T-helper 2 cell treated with Interferon-gamma antibody and Interleukin-4, amounts not matched to agents 5 μg/mL and 100 μg/mL, for 36 hours (primary cell): ENCODE results near the gene OSR1.
"Not testable (repeated sequence)": the region's sequence is repeated elsewhere in the genome, so short reads cannot be mapped to it uniquely, and the experiment has no call there.

Experiments used
- DNase-seq: peaks from one replicate; pipeline ENCODE4 v3.0.0; 2021; ENCODE audit warnings: low spot score
- H3K27ac Mint-ChIP-seq: one replicate; pipeline ENCODE4 v1.8.0; 2021; ENCODE audit warnings: mild to moderate bottlenecking, mixed read lengths
- H3K27me3 Mint-ChIP-seq: one replicate; pipeline ENCODE4 v1.8.0; 2021; ENCODE audit warnings: low read depth, mixed read lengths
- H3K36me3 Mint-ChIP-seq: one replicate; pipeline ENCODE4 v1.8.0; 2021; ENCODE audit warnings: low read depth, mixed read lengths
- H3K4me1 Mint-ChIP-seq: one replicate; pipeline ENCODE4 v1.8.0; 2021; ENCODE audit warnings: low read depth, mixed read lengths
- H3K4me3 Mint-ChIP-seq: one replicate; pipeline ENCODE4 v1.8.0; 2022; ENCODE audit warnings: mild to moderate bottlenecking, moderate library complexity, mixed read lengths
- H3K9me3 Mint-ChIP-seq: one replicate; pipeline ENCODE4 v1.8.0; 2021; ENCODE audit warnings: mixed read lengths

The OSR1 gene

DNA sequence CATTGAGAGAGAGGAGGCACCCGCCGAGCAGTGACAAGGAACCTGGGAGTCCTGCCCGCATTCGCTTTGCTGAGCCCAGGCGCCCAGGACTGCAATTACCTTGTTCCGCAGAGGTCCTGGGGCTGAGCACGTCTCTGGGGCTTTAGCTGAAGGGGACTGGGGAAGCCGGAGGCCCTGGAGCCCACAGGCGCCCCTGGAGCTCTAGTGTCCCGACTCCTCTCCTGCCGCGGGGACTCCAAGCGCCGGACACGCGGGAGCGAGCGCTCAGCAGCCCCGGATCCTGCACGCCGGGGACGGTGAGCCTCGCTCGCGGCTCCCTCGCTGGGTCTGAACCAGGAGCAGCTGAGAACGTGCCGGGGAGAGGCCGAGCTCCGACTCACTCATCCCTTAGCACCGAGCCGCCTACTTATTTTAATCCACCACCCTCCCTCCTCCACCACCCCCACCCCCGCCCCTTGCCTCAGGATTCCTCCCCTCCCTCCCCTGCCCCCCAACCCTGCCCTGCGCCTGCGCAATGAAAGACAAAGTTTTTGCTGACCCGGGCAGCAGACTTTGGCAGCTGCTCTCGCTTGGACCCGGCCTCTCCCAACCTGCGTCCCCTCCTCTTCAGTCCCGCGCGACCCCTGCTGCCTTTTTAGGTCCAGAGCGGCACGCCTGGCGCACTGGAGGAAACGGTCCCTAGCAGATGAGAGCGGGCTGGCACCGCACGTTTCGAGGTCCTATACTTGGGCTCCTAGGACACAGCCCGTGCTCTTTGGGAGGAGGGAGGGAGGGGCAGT is at the start of gene OSR1:
OSR1 (minus strand) TSS at position 382 of the 779 bp plus-strand sequence. CDS start 4,818 bp downstream, outside the sequence.
- Mint-ChIP-seq H3K4me3 (no peak within 1 kb of the TSS), H3K27me3 (peaks cover 97% of the 10 kb centered on the region), H3K36me3 (no peaks in the 10 kb centered on the region), H3K9me3 (no peaks in the 10 kb centered on the region), H3K27ac (no peak within 1 kb of the TSS), H3K4me1 (peaks cover 31% of the 10 kb centered on the region)
- no peak for DNase-seq

GRCh38 chr2:19403785-19404184 is 45.4 kb upstream of the OSR1 start:
- Mint-ChIP-seq H3K9me3 (no peaks in the 10 kb centered on the region), H3K4me1 (no peaks in the 10 kb centered on the region), H3K4me3 (no peak overlapping the region), H3K27ac (no peak overlapping the region), H3K36me3 (no peaks in the 10 kb centered on the region), H3K27me3 (peaks cover 3% of the 10 kb centered on the region)
- no peak for DNase-seq

GRCh38 chr2:19392191-19392590 is 33.8 kb upstream of the OSR1 start:
- H3K4me3 Mint-ChIP-seq = no peak overlapping the region
- no peaks in the 10 kb centered on the region for H3K4me1 Mint-ChIP-seq
- no peak overlapping the region for H3K27ac Mint-ChIP-seq
- H3K9me3 Mint-ChIP-seq = no peaks in the 10 kb centered on the region
- no peak for DNase-seq
- H3K36me3 Mint-ChIP-seq = no peaks in the 10 kb centered on the region
- no peaks in the 10 kb centered on the region for H3K27me3 Mint-ChIP-seq

- not testable (repeated sequence) for H3K36me3 Mint-ChIP-seq, DNase-seq, H3K27ac Mint-ChIP-seq, H3K4me3 Mint-ChIP-seq, H3K27me3 Mint-ChIP-seq, H3K9me3 Mint-ChIP-seq, H3K4me1 Mint-ChIP-seq
Observed at GRCh38 chr2:19389469-19389868, 31.0 kb upstream of the OSR1 start.

DNA sequence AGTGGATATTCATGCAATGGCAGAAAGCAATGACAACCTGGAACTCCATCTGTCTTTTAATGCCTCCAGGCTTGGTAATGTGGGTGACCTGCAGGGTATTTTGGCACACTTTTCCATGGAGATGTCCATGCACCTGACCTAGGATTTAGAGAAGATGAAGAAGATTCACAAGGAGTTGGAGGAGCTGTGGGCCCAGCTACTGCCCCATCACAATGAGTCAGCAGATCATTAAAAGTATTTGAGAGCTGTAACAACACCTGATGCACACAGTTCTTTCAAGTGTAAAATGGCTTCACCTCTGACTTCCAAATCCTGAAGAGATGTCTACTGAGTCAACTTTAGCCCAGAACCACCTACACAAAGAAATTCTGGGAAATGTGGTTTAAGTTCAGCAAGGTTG is 22.1 kb upstream of the OSR1 start:
- Mint-ChIP-seq H3K36me3 (no peaks in the 10 kb centered on the region), H3K4me1 (no peaks in the 10 kb centered on the region), H3K27ac (no peak overlapping the region), H3K9me3 (no peaks in the 10 kb centered on the region), H3K4me3 (no peak overlapping the region), H3K27me3 (peaks cover 8% of the 10 kb centered on the region)
- no peak for DNase-seq

GRCh38 chr2:19378939-19379338 is 20.5 kb upstream of the OSR1 start:
- peaks cover 8% of the 10 kb centered on the region for H3K27me3 Mint-ChIP-seq

GRCh38 chr2:19377717-19378116 is 19.3 kb upstream of the OSR1 start:
- no peaks in the 10 kb centered on the region for H3K9me3 Mint-ChIP-seq
- no peak for DNase-seq
- no peaks in the 10 kb centered on the region for H3K4me1 Mint-ChIP-seq
- H3K27ac Mint-ChIP-seq = no peak overlapping the region
- peaks cover 15% of the 10 kb centered on the region for H3K27me3 Mint-ChIP-seq
- no peak overlapping the region for H3K4me3 Mint-ChIP-seq
- H3K36me3 Mint-ChIP-seq = no peaks in the 10 kb centered on the region

More at GRCh38 chr2:19378939-19379338, 20.5 kb upstream of the OSR1 start:
- Mint-ChIP-seq H3K4me3 (no peak overlapping the region), H3K36me3 (no peaks in the 10 kb centered on the region), H3K4me1 (no peaks in the 10 kb centered on the region), H3K9me3 (no peaks in the 10 kb centered on the region), H3K27ac (no peak overlapping the region)
- no peak for DNase-seq

- Mint-ChIP-seq H3K9me3 (no peaks in the 10 kb centered on the region), H3K36me3 (no peaks in the 10 kb centered on the region), H3K4me1 (no peaks in the 10 kb centered on the region), H3K27ac (no peak overlapping the region), H3K4me3 (no peak overlapping the region), H3K27me3 (peaks cover 25% of the 10 kb centered on the region)
- no peak for DNase-seq
Observed at GRCh38 chr2:19373352-19373751, 14.9 kb upstream of the OSR1 start.

DNA sequence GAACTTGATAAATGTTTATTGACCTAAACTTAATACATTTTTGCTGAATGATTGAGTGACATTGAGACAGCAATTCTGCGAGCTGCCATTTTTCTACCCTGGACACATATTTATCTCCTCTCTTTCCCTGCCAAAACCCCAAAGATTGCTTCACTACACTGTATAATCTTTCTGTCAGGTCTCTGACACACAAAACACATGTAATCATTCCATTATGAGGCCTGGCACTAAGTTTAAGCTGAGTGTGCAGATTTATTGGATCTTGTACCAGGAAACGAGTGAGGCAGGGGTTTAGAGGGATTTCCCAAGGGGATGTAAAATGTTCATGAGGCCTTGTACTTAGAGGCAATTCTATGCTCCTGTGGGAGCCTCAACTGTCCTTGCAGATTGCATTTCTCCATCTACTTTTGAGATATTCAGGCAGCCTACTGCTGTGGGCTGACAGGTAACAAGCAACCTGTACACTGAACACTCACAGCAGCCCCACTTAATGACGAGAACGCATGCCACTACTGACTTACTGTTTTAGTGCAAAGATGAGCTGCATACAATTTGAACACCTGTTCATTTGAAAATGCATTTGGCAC is 13.7 kb upstream of the OSR1 start:
- no peak overlapping the region for H3K4me3 Mint-ChIP-seq
- no peaks in the 10 kb centered on the region for H3K9me3 Mint-ChIP-seq
- H3K4me1 Mint-ChIP-seq = no peaks in the 10 kb centered on the region
- DNase-seq = no peak
- H3K27me3 Mint-ChIP-seq = peaks cover 36% of the 10 kb centered on the region
- no peak overlapping the region for H3K27ac Mint-ChIP-seq
- no peaks in the 10 kb centered on the region for H3K36me3 Mint-ChIP-seq

DNA sequence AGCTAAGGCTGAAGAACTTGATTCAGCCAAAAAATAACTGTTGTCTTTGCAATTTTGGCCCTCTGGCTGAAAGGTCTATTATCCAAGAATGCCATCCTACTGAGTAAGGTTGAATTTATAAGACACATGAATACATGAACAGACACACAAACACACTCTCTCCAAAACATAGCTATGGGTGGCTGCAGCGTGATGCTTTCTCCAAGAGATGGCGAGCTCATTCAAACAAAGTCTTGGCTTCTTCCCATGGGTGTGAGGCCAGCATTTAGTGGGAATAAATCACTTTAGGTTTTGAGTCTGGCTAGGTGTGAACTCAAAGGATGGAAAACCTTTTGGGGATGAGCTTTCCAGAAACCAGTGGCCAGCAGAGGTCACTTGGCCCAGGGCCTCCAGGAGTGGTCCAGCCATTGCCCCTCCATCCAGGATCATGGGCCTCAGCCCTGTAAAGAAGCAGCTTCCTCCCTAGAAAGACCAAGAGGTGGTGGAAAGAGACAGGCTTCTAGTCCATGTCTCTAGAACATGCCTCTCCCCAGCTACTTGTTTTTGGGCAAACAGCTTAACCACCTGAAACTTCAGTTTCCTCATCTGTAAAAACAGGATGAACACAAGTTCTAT is 11.0 kb upstream of the OSR1 start:
- Mint-ChIP-seq H3K4me3 (no peak overlapping the region), H3K4me1 (no peaks in the 10 kb centered on the region), H3K27ac (no peak overlapping the region), H3K9me3 (no peaks in the 10 kb centered on the region), H3K27me3 (peaks cover 61% of the 10 kb centered on the region), H3K36me3 (no peaks in the 10 kb centered on the region)
- no peak for DNase-seq

DNA sequence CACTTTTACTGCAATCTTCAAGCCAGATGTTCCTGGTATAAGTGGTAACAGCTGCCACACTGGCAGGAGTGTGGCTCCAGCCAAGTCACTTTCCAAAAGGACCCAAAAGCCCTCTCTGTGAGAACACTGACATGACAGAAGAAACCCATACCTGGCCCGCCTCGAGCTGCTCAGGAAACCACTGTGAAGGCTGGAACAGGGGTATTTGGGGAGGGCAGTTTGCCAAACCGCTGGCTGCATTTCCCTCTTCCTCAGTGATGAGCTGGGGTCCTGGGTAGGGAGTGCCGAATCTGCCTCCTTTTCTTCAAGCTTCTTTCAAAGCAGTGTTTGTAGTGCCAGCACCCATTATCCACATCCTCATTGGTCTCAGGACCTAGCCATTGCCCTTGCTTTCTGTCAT is 10.3 kb upstream of the OSR1 start:
- Mint-ChIP-seq H3K4me1 (no peaks in the 10 kb centered on the region), H3K9me3 (no peaks in the 10 kb centered on the region), H3K27me3 (peaks cover 67% of the 10 kb centered on the region), H3K27ac (no peak overlapping the region), H3K4me3 (no peak overlapping the region), H3K36me3 (no peaks in the 10 kb centered on the region)
- DNase-seq = no peak

GRCh38 chr2:19367326-19367725 is 8.9 kb upstream of the OSR1 start:
- DNase-seq = no peak
- Mint-ChIP-seq H3K27ac (no peak overlapping the region), H3K36me3 (no peaks in the 10 kb centered on the region), H3K9me3 (no peaks in the 10 kb centered on the region), H3K27me3 (peaks cover 75% of the 10 kb centered on the region), H3K4me3 (no peak overlapping the region), H3K4me1 (peaks cover 12% of the 10 kb centered on the region)

GRCh38 chr2:19365126-19365525 is 6.7 kb upstream of the OSR1 start:
- DNase-seq = no peak
- no peak overlapping the region for H3K27ac Mint-ChIP-seq
- peaks cover 24% of the 10 kb centered on the region for H3K4me1 Mint-ChIP-seq
- H3K36me3 Mint-ChIP-seq = no peaks in the 10 kb centered on the region
- H3K27me3 Mint-ChIP-seq = peaks cover 87% of the 10 kb centered on the region
- H3K4me3 Mint-ChIP-seq = no peak overlapping the region
- H3K9me3 Mint-ChIP-seq = no peaks in the 10 kb centered on the region

DNA sequence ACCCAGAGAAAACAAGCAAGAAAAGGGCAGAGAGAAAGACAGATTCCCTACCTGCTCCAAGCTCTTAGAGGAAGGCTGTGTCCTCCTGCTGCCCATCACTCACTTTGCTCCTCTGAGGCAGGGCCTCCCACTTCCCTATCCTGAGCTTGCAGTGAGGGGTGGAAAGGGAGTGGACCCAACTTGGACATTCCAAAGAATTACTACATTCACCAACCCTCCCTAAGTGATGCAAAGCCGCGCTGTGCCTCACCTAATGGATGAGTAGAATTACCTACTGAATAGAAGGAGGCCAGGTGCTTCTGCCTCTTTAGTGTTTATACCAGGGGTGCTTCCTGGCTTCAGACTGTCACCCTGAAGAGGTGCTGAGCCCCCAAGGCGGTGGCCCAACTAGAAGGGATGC is 5.6 kb upstream of the OSR1 start:
- Mint-ChIP-seq H3K4me3 (no peak overlapping the region), H3K27me3 (peaks cover 93% of the 10 kb centered on the region), H3K9me3 (no peaks in the 10 kb centered on the region), H3K36me3 (no peaks in the 10 kb centered on the region), H3K27ac (no peak overlapping the region), H3K4me1 (peaks cover 24% of the 10 kb centered on the region)
- no peak for DNase-seq
